ENCODE measurements around the gene HEXIM1.

The HEXIM1 gene

DNA sequence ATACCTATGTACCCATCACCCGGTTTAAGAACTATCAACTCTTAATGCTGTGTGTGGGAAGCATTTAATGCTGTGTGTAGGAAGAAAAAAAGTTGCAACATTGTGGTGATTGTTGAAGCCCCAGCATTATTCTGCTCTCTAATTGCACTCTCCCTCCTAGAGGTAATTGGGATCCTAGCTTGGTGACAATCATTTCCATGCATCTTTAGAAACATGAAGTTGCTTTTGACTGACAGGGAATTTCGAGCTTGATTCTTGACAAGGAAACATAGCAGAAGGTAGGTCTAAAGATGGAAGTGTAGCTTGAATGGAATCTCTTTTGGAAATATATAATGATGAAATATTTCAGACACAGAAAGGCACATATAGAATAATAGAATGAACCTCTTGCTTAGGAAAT is 40.7 kb downstream of the HEXIM1 start:
- TF ChIP-seq, protein P1, sequence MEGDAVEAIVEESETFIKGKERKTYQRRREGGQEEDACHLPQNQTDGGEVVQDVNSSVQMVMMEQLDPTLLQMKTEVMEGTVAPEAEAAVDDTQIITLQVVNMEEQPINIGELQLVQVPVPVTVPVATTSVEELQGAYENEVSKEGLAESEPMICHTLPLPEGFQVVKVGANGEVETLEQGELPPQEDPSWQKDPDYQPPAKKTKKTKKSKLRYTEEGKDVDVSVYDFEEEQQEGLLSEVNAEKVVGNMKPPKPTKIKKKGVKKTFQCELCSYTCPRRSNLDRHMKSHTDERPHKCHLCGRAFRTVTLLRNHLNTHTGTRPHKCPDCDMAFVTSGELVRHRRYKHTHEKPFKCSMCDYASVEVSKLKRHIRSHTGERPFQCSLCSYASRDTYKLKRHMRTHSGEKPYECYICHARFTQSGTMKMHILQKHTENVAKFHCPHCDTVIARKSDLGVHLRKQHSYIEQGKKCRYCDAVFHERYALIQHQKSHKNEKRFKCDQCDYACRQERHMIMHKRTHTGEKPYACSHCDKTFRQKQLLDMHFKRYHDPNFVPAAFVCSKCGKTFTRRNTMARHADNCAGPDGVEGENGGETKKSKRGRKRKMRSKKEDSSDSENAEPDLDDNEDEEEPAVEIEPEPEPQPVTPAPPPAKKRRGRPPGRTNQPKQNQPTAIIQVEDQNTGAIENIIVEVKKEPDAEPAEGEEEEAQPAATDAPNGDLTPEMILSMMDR (IDR thresholded peaks at IDR 0.05; ENCODE audit: low read depth, low read length): no peak
- DNase-seq (ENCODE audit: low read depth, low spot score): no peak
- in situ Hi-C loops (cut with HindIII; ENCODE audit: low sequenced_read_pairs): no loop called here
- no peak overlapping the region for H3K4me3 ChIP-seq (ENCODE audit: low read depth, low read length)

DNA sequence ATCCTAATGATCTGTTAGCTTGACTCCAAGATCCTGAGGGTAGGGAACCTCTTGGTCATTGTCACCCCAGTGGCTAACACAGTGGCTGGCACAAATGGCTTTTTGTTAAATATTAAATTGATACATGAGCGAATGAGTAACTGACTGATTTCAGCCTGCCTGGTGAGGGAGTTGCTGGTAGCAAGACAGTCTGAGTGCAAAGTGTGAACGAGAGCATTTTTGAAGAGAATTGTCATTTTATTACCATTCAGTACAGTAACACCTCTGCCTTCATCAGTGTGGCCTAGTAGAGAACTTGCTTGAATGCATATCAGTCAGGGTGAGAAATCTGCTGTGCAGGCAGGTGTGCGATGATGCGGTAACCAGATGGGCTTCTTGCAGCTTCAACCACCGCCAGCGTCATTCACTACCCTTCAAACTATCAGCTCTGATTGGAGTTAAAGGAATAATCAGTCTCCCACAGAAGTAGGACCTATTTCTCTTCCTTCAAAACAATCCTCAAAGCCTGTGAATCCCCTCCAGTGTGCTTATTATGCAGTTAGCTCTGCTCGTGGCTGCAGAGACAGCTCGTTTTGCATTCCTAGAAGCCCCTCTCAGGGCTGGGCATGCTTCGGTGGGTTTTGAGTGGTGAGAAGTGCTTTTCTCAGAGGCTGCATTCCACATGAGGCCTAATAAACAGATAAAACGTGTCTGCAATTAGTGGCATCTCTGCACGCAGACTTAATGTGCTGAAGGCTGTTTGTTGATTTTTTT is 42.4 kb downstream of the HEXIM1 start:
- DNase-seq (ENCODE audit: low read depth, low spot score): no peak
- H3K4me3 ChIP-seq (ENCODE audit: low read depth, low read length): no peak overlapping the region
- TF ChIP-seq, protein P1 (IDR thresholded peaks at IDR 0.05; ENCODE audit: low read depth, low read length): no peak
- in situ Hi-C loops (cut with HindIII; ENCODE audit: low sequenced_read_pairs): no loop called here

DNA sequence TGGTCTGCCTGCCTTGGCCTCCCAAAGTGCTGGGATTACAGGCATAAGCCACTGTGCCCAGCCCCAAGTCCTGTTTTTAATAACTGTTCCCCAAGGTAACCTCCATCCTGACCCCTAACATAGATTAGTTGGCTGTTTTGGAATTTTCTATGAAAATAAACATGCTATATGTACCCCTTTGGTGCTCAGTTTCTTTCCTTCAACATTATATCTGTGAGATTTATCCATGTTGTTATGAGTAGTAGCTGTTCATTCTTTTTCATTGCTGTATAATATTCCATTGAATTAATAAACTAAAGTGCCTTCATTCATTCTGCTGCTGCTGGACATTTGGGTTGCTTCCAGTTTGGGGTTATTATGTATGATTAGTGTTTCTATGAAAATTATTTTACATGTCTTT is 47.1 kb downstream of the HEXIM1 start:
- TF ChIP-seq, protein P1 (IDR thresholded peaks at IDR 0.05; ENCODE audit: low read depth, low read length): no peak
- no peak overlapping the region for H3K4me3 ChIP-seq (ENCODE audit: low read depth, low read length)
- in situ Hi-C loops (cut with HindIII; ENCODE audit: low sequenced_read_pairs): no loop called here

DNA sequence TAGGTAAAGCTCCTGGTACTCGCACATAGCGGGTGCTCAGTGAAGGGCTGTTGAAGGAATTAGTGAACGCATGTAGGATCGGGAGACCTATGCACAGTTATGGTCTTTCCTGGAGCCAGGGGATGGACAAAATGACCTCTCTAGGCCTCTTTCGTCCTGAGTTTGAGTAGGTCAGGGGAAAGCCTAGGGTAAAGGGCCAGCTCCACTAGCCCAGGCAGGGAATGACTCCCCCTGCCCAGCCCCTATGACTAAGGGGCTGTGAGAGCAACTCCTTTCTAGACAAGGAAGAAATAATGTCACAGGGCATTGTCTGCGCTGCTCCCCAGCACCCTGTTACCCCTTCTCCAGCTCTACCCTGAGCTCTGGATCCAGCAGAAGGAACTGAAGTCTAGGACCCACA is 48.8 kb downstream of the HEXIM1 start:
- no peak for DNase-seq (ENCODE audit: low read depth, low spot score)
- in situ Hi-C loops (cut with HindIII; ENCODE audit: low sequenced_read_pairs): no loop called here
- H3K4me3 ChIP-seq (ENCODE audit: low read depth, low read length): no peak overlapping the region
- TF ChIP-seq, protein P1 (IDR thresholded peaks at IDR 0.05; ENCODE audit: low read depth, low read length): no peak

More for the DNA sequence above, 47.1 kb downstream of the HEXIM1 start:
- DNase-seq (ENCODE audit: low read depth, low spot score): no peak

DNA sequence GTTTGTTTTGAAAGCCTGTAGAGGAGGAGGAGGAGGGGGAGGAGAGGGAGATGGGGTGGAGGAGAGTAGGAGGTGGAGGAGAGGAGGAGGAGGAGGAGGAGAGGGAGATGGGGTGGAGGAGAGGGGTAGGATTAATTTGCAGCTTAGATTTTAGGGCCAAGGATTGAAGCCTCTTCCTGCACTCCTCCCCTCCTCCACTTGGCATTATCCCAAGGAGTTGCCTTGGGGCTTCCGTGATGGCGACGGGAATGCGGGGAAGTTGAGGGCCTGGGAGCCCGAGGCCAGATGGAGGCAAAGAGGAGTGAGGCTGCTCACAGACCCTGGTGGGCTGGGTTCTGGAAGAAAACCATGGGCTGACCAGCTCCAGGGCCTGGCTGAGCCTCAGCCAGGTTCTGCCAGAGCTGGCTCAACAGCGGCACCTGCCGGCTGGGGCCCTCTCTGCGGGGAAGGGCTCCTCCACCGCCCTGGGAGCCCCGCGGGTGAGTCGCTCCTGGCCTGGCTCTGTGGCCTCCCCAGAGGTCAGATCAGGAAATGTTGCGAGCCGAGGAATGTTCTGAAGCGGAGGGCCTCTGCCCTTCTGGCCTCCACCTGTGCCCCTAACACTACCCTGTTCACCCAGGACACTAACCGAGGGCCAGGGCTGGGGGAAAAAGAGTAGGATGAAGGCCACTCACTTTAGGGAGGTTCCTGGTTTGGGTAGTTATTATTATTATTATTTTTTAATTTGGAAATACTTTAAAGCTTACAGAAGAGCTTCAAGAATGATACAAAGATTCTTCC is 49.5 kb downstream of the HEXIM1 start:
- H3K4me3 ChIP-seq (ENCODE audit: low read depth, low read length): no peak overlapping the region
- DNase-seq (ENCODE audit: low read depth, low spot score): peak; percentile 82
- in situ Hi-C loops (cut with HindIII; ENCODE audit: low sequenced_read_pairs): no loop called here
- TF ChIP-seq, protein P1 (IDR thresholded peaks at IDR 0.05; ENCODE audit: low read depth, low read length): peak; percentile 99

DNA sequence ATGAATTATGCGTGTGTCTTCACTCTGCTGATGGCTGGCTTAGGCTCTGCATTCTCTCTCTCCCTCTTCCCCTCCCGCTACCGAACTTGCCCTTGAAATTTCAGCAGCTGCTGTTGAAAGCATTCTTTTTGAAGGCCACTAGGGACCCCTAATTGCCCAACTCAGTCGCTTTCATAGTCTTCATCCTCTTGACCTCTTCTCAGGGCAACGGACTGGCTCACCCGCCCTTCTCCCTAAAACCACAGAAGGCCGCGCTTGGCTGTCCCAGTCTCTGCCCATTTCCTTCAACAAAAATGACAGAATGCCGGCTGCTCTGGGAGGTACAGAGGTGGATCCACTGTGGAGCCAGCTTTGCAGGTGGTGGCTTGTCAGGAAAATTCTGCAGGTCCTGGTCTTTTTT is 52.4 kb downstream of the HEXIM1 start:
- TF ChIP-seq, protein P1 (IDR thresholded peaks at IDR 0.05; ENCODE audit: low read depth, low read length): no peak
- in situ Hi-C loops (cut with HindIII; ENCODE audit: low sequenced_read_pairs): no loop called here
- no peak for DNase-seq (ENCODE audit: low read depth, low spot score)
- H3K4me3 ChIP-seq (ENCODE audit: low read depth, low read length): no peak overlapping the region

Measured in astrocyte of the spinal cord (primary cell).